Myometrial cell (primary cell): ENCODE measurements around the gene TMPRSS4. TPM values are rescaled to one million over a fixed set of nuclear protein-coding genes. Genes with fewer than 3 reads are reported as not detected.

Experiments
- total RNA-seq: library from RNA; depleted of rRNA; stranded (reverse); fragments of >200 nt; gene quantifications from 2 replicates; pipeline ENCODE4 v1.2.3, GENCODE V29; 2015

The TMPRSS4 gene
- total RNA-seq = not detected in 2 replicates

GRCh38 chr11:118076754-118077281 lies at the start of gene TMPRSS4:
Gene TMPRSS4 (plus strand): TSS chr11:118077078. CDS start chr11:118077303, 225 bp downstream.

GRCh38 chr11:118086913-118087768 lies 10.3 kb downstream of the TMPRSS4 start, which contains the start of gene SMIM35:
Gene SMIM35 (minus strand): TSS chr11:118086963. CDS start chr11:118086757, 206 bp downstream.

DNA sequence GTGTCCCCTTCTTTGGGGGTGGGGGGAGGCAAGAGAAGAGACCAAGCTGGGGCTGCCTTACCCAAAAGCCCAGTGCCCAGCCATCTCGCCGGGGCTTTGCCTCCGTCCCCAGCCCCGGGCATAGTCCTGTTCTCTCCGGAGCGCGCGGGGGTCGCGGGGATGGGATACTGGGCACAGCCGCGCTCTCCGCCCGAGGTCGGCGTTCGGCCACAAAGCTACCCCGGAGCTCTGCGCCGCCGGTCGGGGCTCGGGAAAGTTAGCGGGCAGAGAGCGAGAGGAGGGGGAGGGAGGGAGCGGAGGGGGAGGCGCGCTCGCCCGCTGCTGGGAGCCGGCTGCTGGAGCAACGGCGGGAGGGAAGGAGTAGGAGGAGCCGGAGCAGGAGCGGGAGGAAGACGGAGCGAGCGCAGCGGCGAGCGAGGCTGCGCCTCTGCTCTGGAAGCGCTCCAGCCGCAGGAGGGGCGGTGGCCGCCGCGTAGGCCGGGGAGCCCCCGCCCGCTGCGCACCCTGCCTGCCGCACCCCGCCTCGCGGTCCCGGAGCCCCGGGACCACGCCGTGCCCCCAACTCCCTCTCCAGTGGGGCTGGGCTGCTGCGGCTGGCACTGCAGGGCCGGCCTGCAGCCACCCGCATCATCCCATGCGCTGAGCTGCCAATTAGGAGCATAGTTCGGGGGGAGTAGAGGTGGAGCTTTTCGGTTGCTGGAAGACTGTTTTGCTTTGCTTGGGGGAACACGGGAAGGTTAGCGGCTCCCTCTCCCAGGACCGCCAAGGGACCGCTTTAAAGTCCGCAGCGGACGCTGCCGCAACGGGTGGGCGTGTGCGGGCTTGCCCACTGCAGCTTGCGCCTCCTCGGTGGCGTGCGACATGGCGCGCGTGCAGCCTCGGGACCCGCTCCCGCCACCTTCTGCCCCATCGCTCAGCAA lies 75.9 kb downstream of the TMPRSS4 start, which contains the start of gene SCN4B:
Gene SCN4B, minus strand, starts transcription at position 272 of the 920 bp plus-strand sequence. Its CDS starts 150 bp downstream, at position 122.

Other genes starting within 250 kb of the TMPRSS4 start
- gene FXYD6, start 200.4 kb upstream of the TMPRSS4 start, total RNA-seq = not detected in 2 replicates
- not detected in 2 replicates for gene TMPRSS13, start 147.7 kb upstream of the TMPRSS4 start, total RNA-seq
- not detected in 2 replicates for gene IL10RA, start 90.7 kb upstream of the TMPRSS4 start, total RNA-seq
- not detected in 2 replicates for gene SMIM35, start 9.9 kb downstream of the TMPRSS4 start, total RNA-seq
- not detected in 2 replicates for gene SCN4B, start 75.7 kb downstream of the TMPRSS4 start, total RNA-seq
- gene SCN2B, start 99.6 kb downstream of the TMPRSS4 start, total RNA-seq = not detected in 2 replicates
- gene JAML, start 147.9 kb downstream of the TMPRSS4 start, total RNA-seq = not detected in 2 replicates
- under 0.01 and 0.53 TPM in 2 replicates for gene MPZL3, start 175.3 kb downstream of the TMPRSS4 start, total RNA-seq
- not detected in 2 replicates for gene MPZL2, start 187.2 kb downstream of the TMPRSS4 start, total RNA-seq
- gene CD3E, start 227.7 kb downstream of the TMPRSS4 start, total RNA-seq = not detected in 2 replicates